ENCODE measurements around the gene TDRD7.

TDRD7 gene

GRCh38 chr9:97386733-97387503 lies 25.0 kb upstream of the TDRD7 start:
- in situ Hi-C loops (cut with MboI; ENCODE audit: low pct_unique_long_range_greater_than_20kb, low sequenced_read_pairs): loop anchor here (25.0 kb wide), 1 partner anchor 525 kb away; the partner anchor contains the start of gene ZNF782
- peak; percentile 75 for DNase-seq

DNA sequence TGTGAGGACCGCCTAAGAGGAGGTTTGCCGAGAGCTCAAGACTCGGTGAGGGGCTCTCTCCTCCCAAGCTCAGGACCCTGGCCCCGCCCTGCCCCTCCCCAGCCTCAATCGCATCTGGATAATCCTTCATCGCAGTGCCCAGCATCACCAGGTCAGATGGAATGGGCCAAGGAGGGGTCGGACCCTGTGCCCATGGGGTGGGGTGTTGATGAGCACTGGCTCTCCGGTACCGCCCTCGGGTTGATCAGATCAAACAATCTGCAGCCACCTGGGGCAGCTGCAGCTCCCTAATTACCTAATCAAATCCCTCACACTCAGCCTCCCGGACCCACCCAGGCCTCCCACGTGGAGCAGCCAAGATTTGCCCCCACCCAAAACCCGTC lies 24.4 kb upstream of the TDRD7 start:
- in situ Hi-C loops (cut with MboI; ENCODE audit: low pct_unique_long_range_greater_than_20kb, low sequenced_read_pairs): loop anchor here (25.0 kb wide), 1 partner anchor 525 kb away; the partner anchor contains the start of gene ZNF782

GRCh38 chr9:97387936-97388684 lies 23.8 kb upstream of the TDRD7 start:
- in situ Hi-C loops (cut with MboI; ENCODE audit: low pct_unique_long_range_greater_than_20kb, low sequenced_read_pairs): loop anchor here (25.0 kb wide), 1 partner anchor 526 kb away; the partner anchor contains the start of gene ZNF782
- DNase-seq: no peak

More for the DNA sequence above, 24.4 kb upstream of the TDRD7 start:
- DNase-seq: no peak

DNA sequence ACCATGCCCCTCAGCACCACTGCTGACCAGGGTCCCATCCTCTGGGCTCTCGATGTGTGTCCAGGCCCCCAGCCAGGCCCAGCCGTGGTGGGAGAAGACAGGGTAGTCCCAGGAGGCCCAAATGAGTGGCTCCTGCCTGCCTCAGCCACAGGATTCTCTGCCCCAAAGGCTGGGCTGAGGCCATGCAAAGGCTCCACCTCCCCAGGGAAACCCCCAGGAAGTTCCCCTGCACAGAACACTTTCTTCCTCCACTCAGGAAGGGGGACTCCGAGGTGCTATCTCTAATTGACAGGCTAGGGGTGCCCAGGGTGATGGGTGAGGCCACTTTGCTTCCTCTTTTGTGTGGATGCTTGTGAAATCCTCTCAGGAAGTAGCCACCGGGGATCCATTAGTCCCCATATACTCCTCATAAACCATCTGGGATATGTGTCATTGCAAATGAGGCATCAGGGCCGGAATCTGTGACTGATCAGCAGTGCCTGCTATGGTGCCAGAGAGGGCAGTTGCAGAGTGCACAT lies 23.1 kb upstream of the TDRD7 start:
- in situ Hi-C loops (cut with MboI; ENCODE audit: low pct_unique_long_range_greater_than_20kb, low sequenced_read_pairs): loop anchor here (25.0 kb wide), 1 partner anchor 526 kb away; the partner anchor contains the start of gene ZNF782

DNA sequence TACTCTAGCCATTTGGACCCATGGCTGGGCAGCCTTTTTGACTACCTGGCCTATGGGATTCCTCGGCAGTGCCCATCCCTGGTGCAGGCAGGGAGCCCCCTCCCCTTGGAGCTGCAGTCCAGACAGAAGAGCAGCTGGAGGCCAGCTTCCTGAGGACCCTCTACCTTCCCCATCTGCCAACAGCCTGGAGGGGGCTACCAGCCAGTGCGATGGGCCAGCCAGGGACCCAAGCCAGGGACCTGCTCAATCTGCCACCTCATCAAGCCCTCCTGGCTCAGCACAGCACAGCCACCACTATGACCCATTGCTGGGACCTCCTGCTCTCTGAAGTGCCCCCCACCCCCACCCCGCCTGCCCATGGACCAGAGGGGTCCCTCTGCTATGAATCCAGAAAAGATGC lies 22.6 kb upstream of the TDRD7 start:
- DNase-seq: no peak
- in situ Hi-C loops (cut with MboI; ENCODE audit: low pct_unique_long_range_greater_than_20kb, low sequenced_read_pairs): loop anchor here (25.0 kb wide), 1 partner anchor 527 kb away; the partner anchor contains the start of gene ZNF782

More for the DNA sequence above, 23.1 kb upstream of the TDRD7 start:
- DNase-seq: peak; percentile 37

GRCh38 chr9:97390791-97391406 lies 21.0 kb upstream of the TDRD7 start:
- in situ Hi-C loops (cut with MboI; ENCODE audit: low pct_unique_long_range_greater_than_20kb, low sequenced_read_pairs): loop anchor here (25.0 kb wide), 1 partner anchor 529 kb away; the partner anchor contains the start of gene ZNF782
- DNase-seq: no peak

DNA sequence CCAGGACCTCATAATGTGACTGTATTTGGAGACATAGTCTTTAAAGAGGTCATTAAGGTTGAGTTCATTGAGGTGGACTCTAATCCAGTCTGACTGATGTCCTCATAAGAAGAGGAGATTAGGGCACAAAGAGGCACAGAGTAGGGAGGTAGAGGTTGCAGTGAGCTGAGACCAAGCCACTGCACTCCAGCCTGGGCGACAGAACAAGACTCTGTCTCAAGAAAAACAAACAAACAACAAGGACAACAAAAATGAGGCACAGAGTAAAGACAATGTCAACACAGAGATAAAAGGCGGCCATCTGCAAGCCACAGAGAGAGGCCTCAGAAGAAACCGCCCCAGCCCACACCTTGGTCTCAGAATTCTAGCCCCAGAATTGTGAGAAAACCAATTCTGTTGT lies 17.0 kb upstream of the TDRD7 start:
- in situ Hi-C loops (cut with MboI; ENCODE audit: low pct_unique_long_range_greater_than_20kb, low sequenced_read_pairs): loop anchor here (25.0 kb wide), 1 partner anchor 533 kb away; the partner anchor contains the start of gene ZNF782

GRCh38 chr9:97395745-97396144 lies 16.2 kb upstream of the TDRD7 start:
- in situ Hi-C loops (cut with MboI; ENCODE audit: low pct_unique_long_range_greater_than_20kb, low sequenced_read_pairs): loop anchor here (25.0 kb wide), 1 partner anchor 533 kb away; the partner anchor contains the start of gene ZNF782
- DNase-seq: no peak

More for the DNA sequence above, 17.0 kb upstream of the TDRD7 start:
- no peak for DNase-seq

DNA sequence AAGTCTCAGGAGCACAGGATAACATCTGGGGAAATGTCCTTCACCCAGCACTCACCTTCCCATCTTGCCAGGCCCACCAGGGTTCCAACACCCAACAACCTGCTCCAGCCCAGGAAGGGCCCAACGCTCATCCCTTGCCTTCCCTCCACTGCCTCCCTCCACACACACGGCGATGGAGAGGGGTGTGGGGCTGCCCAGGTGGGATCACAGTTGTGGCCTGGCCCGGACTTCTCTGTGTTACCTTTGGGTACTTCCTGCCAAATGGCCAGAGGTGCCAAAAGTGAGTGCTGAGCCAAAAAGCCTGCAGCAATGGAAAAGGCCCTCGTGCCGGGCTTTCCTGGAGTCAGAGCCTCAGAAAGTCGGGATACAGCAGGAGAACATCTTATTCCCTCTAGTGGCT lies 15.6 kb upstream of the TDRD7 start:
- no peak for DNase-seq
- in situ Hi-C loops (cut with MboI; ENCODE audit: low pct_unique_long_range_greater_than_20kb, low sequenced_read_pairs): loop anchor here (25.0 kb wide), 1 partner anchor 534 kb away; the partner anchor contains the start of gene ZNF782

- in situ Hi-C loops (cut with MboI; ENCODE audit: low pct_unique_long_range_greater_than_20kb, low sequenced_read_pairs): loop anchor here (25.0 kb wide), 1 partner anchor 535 kb away; the partner anchor contains the start of gene ZNF782
Observed at GRCh38 chr9:97397220-97397619, 14.7 kb upstream of the TDRD7 start.

DNA sequence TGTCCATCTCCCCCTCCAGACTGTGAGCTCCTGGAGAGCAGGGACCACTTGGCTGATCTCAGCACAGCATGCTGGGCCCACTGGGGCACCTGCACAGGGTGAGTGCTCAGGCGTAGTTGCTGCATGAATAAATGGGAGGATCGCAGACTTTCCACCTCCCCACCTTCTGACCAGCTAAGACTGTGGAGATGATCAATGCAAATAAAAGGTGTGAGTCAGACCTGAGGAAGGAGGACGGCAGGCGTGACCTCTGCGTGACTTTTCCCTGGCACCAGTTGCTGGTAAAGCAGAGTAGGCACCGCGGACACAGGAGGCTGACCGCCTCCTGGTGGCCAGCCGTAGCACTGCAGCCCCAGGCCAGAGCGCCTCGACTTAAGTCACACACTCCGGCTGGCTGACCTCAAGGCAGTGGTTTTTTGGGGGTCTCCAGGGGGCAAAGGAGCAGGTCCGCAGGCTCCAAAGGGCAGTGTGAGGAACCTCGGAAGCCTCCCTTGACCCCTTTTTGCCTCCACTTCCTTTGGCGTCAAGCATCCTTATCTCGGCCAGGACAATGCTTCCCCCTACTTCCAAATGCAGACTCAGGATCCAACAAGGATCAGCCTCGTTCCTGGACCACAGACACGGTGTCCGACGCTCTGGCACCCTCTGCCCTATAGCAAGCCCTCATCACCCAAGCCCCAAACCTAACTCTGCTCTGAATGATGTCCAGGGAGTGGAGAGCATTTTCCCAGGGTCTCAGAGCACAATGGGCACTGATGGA lies 12.7 kb upstream of the TDRD7 start:
- peak; percentile 63 for DNase-seq
- in situ Hi-C loops (cut with MboI; ENCODE audit: low pct_unique_long_range_greater_than_20kb, low sequenced_read_pairs): loop anchor here (25.0 kb wide), 1 partner anchor 537 kb away; the partner anchor contains the start of gene ZNF782

More at GRCh38 chr9:97397220-97397619, 14.7 kb upstream of the TDRD7 start:
- DNase-seq: no peak

DNA sequence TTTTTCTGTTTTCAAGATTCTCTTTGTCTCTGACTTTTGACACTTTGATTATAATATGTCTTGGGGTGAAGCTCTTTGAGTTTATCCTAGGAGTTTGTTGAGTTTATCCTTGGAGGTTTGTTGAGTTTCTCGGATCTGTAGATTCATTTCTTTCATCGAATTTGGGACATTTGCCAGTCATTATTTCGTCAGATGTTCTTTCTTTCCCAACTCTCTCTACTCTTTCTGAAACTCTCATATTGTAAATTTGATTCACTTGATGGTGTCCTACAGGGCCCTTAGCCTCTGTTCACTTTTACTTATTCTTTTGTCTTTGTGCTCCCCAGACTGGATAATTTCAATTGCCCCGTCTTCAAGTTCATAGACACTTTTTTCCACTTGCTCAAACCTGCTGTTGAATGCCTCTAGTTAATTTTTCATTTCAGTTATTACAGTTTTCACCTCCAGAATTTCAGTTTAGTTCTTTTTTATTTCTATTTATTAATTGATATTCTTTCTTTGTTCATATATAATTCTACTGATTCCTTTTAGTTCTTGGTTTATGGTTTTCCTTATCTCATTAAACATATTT lies 8.1 kb upstream of the TDRD7 start:
- in situ Hi-C loops (cut with MboI; ENCODE audit: low pct_unique_long_range_greater_than_20kb, low sequenced_read_pairs): no loop called here
- no peak for DNase-seq

DNA sequence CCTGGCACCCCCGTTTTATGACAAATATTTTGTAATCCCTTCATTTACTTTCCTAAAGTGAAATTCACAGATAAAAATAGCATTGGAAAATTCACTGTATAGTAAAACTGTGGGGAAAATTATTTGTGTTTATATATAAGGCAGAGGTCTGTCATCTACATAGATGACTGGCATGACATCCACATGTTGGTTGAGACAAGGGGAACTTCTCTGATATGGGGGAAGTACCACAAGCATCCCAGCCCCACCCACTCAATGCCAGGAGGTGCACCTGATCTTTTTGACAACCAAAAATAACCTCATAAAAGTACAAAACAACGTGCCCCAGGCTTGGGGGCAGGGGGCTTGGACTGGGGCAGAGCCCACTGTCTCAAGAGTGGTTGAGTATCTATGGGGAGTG lies 6.3 kb upstream of the TDRD7 start:
- in situ Hi-C loops (cut with MboI; ENCODE audit: low pct_unique_long_range_greater_than_20kb, low sequenced_read_pairs): no loop called here
- no peak for DNase-seq

- DNase-seq: no peak
Observed at GRCh38 chr9:97406620-97407177, 5.2 kb upstream of the TDRD7 start.

GRCh38 chr9:97408562-97408961 lies 3.3 kb upstream of the TDRD7 start:
- in situ Hi-C loops (cut with MboI; ENCODE audit: low pct_unique_long_range_greater_than_20kb, low sequenced_read_pairs): no loop called here
- DNase-seq: no peak

More at GRCh38 chr9:97406620-97407177, 5.2 kb upstream of the TDRD7 start:
- in situ Hi-C loops (cut with MboI; ENCODE audit: low pct_unique_long_range_greater_than_20kb, low sequenced_read_pairs): no loop called here

- in situ Hi-C loops (cut with MboI; ENCODE audit: low pct_unique_long_range_greater_than_20kb, low sequenced_read_pairs): no loop called here
- no peak for DNase-seq
Observed at GRCh38 chr9:97411440-97411788, 482 bp upstream of the TDRD7 start.

DNA sequence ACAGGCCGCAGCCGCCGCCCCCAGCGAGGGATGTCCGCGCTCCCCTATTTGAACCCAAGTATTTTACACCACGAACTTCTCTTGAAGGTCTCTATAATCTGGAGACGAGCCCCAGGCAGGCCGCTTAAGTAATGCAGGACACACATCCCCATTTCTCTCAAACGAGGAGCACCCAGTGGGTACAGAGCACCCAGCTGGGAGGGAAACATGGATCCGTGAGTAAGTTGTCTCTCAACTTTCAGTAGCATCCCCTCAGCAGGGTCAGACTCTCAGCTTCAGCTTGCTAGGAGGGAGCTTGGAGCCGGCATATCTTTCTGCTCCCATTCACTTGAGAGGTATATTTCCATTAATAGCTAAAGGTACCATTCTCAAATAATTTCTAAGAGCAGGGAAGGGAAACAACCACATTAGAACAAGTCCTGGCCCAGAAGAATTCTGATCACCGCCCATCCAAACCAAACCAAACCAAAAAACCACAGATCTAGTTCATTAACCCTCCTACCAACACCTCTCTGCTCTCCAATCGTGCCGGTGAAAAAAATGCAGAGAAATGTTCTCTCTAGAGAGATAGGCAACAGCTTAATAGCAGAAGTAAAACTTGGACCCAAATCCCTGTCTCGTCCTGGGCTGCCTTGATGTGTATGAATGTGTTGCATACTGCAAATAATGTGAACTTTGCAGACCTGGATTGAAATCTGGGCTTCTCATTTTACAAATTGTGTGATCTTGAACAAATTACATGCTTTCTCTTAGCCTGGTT lies 910 bp downstream of the TDRD7 start:
- in situ Hi-C loops (cut with MboI; ENCODE audit: low pct_unique_long_range_greater_than_20kb, low sequenced_read_pairs): no loop called here
- peak; percentile 28 for DNase-seq
